ENCODE measurements around the gene KHDC4. TPM values are rescaled to one million over a fixed set of nuclear protein-coding genes. Genes with fewer than 3 reads are reported as not detected.

The KHDC4 gene
- total and polyA plus RNA-seq, 2 of the 13 experiments (the other 11 are each of a cell fraction or from before 2014, with no cell fraction given), result 33.5 to 92.0 TPM

GRCh38 chr1:155977690-155978324 lies 43.6 kb upstream of the KHDC4 start (continued):
- TF ChIP-seq, protein P1, sequence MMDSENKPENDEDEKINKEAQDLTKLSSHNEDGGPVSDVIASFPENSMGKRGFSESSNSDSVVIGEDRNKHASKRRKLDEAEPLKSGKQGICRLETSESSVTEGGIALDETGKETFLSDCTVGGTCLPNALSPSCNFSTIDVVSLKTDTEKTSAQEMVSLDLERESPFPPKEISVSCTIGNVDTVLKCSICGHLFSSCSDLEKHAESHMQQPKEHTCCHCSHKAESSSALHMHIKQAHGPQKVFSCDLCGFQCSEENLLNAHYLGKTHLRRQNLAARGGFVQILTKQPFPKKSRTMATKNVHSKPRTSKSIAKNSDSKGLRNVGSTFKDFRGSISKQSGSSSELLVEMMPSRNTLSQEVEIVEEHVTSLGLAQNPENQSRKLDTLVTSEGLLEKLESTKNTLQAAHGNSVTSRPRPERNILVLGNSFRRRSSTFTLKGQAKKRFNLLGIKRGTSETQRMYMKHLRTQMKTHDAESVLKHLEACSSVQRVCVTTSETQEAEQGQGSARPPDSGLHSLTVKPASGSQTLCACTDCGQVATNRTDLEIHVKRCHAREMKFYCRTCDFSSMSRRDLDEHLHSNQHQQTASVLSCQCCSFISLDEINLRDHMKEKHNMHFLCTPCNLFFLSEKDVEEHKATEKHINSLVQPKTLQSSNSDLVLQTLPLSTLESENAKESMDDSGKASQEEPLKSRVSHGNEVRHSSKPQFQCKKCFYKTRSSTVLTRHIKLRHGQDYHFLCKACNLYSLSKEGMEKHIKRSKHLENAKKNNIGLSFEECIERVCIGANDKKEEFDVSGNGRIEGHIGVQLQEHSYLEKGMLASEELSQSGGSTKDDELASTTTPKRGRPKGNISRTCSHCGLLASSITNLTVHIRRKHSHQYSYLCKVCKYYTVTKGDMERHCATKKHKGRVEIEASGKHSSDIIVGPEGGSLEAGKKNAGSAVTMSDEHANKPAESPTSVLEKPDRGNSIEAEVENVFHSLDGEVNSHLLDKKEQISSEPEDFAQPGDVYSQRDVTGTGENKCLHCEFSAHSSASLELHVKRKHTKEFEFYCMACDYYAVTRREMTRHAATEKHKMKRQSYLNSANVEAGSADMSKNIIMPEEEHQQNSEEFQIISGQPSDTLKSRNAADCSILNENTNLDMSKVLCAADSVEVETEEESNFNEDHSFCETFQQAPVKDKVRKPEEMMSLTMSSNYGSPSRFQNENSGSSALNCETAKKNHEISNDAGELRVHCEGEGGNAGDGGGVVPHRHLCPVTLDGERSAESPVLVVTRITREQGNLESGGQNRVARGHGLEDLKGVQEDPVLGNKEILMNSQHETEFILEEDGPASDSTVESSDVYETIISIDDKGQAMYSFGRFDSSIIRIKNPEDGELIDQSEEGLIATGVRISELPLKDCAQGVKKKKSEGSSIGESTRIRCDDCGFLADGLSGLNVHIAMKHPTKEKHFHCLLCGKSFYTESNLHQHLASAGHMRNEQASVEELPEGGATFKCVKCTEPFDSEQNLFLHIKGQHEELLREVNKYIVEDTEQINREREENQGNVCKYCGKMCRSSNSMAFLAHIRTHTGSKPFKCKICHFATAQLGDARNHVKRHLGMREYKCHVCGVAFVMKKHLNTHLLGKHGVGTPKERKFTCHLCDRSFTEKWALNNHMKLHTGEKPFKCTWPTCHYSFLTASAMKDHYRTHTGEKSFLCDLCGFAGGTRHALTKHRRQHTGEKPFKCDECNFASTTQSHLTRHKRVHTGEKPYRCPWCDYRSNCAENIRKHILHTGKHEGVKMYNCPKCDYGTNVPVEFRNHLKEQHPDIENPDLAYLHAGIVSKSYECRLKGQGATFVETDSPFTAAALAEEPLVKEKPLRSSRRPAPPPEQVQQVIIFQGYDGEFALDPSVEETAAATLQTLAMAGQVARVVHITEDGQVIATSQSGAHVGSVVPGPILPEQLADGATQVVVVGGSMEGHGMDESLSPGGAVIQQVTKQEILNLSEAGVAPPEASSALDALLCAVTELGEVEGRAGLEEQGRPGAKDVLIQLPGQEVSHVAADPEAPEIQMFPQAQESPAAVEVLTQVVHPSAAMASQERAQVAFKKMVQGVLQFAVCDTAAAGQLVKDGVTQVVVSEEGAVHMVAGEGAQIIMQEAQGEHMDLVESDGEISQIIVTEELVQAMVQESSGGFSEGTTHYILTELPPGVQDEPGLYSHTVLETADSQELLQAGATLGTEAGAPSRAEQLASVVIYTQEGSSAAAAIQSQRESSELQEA (CRISPR knock-in tag; IDR thresholded peaks at IDR 0.05; ENCODE audit: not compliant biosample characterization), result no peak
- TF ChIP-seq SMC3 (IDR thresholded peaks at IDR 0.05; ENCODE audit: low read length) (no peak), SAFB2 (CRISPR knock-in tag; IDR thresholded peaks at IDR 0.05; ENCODE audit: borderline replicate concordance, low read depth) (0 out of 2 replicates have a peak, but pooled peaks have one; percentile 24), PATZ1 (CRISPR knock-in tag; IDR thresholded peaks at IDR 0.05) (peak; percentile 21; the same call in 1 of the 2 replicates), ZNF703 (CRISPR knock-in tag; IDR thresholded peaks at IDR 0.05; ENCODE audit: borderline replicate concordance) (no peak), CHD2 (IDR thresholded peaks at IDR 0.05; ENCODE audit: low read depth, low read length) (no peak), ZNF891 (CRISPR knock-in tag; IDR thresholded peaks at IDR 0.05) (0 out of 2 replicates have a peak, but pooled peaks have one; percentile 14)
- TF ChIP-seq, protein P2, sequence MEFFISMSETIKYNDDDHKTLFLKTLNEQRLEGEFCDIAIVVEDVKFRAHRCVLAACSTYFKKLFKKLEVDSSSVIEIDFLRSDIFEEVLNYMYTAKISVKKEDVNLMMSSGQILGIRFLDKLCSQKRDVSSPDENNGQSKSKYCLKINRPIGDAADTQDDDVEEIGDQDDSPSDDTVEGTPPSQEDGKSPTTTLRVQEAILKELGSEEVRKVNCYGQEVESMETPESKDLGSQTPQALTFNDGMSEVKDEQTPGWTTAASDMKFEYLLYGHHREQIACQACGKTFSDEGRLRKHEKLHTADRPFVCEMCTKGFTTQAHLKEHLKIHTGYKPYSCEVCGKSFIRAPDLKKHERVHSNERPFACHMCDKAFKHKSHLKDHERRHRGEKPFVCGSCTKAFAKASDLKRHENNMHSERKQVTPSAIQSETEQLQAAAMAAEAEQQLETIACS (CRISPR knock-in tag; IDR thresholded peaks at IDR 0.05), result no peak
